AG09319 (cell line): Measurements from ENCODE around the gene PPFIA3.

ENCODE experiments used
- DNase-seq: peaks from one replicate; pipeline ENCODE4 v3.0.0-alpha.2; 2010; ENCODE audit warnings: low read depth; ENCODE audit errors: extremely low read depth
- TF ChIP-seq, protein P1 (sequence below): IDR thresholded peaks from 2 replicates; pipeline ENCODE4 v1.5.1; 2011; ENCODE audit warnings: low read depth, mild to moderate bottlenecking, inconsistent platforms, low read length, moderate library complexity

The PPFIA3 gene

GRCh38 chr19:49081273-49081672, 38.1 kb upstream of the PPFIA3 start:
- TF ChIP-seq, protein P1, sequence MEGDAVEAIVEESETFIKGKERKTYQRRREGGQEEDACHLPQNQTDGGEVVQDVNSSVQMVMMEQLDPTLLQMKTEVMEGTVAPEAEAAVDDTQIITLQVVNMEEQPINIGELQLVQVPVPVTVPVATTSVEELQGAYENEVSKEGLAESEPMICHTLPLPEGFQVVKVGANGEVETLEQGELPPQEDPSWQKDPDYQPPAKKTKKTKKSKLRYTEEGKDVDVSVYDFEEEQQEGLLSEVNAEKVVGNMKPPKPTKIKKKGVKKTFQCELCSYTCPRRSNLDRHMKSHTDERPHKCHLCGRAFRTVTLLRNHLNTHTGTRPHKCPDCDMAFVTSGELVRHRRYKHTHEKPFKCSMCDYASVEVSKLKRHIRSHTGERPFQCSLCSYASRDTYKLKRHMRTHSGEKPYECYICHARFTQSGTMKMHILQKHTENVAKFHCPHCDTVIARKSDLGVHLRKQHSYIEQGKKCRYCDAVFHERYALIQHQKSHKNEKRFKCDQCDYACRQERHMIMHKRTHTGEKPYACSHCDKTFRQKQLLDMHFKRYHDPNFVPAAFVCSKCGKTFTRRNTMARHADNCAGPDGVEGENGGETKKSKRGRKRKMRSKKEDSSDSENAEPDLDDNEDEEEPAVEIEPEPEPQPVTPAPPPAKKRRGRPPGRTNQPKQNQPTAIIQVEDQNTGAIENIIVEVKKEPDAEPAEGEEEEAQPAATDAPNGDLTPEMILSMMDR = no peak
- DNase-seq = no peak

GRCh38 chr19:49084206-49085019, 34.9 kb upstream of the PPFIA3 start:
- no peak for DNase-seq
- TF ChIP-seq, protein P1 = no peak

- peak; percentile 100 for DNase-seq
- TF ChIP-seq, protein P1 = no peak
These were observed 34.1 kb upstream of the PPFIA3 start, which contains the start of gene SNRNP70 for GRCh38 chr19:49085020-49085867. Gene SNRNP70 (plus strand): TSS chr19:49085451. CDS start chr19:49086415, 964 bp downstream.

GRCh38 chr19:49085868-49086232, 33.5 kb upstream of the PPFIA3 start:
- TF ChIP-seq, protein P1 = no peak
- DNase-seq = no peak

DNA sequence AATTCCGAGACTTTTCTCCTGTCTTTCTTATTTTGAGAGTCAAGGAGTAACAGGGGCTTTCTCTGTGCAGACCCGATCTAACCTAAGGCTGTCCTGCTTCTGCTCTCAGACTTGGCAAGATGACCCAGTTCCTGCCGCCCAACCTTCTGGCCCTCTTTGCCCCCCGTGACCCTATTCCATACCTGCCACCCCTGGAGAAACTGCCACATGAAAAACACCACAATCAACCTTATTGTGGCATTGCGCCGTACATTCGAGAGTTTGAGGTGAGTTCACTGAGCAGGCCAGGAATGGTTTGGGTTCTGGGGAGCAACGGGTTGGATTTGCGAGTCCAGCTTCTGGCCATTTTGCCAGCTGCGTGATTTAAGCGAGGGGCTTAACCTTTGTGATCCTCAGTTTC, 33.0 kb upstream of the PPFIA3 start:
- TF ChIP-seq, protein P1 = no peak
- DNase-seq = no peak

- DNase-seq = no peak
- TF ChIP-seq, protein P1 = no peak
These were observed 27.8 kb upstream of the PPFIA3 start for GRCh38 chr19:49091391-49092038.

GRCh38 chr19:49092686-49093085, 26.7 kb upstream of the PPFIA3 start:
- no peak for DNase-seq
- TF ChIP-seq, protein P1 = no peak
